Upper lobe of right lung (tissue), 1 donor: Measurements from ENCODE around the gene TENM4. TPM values are rescaled to one million over a fixed set of nuclear protein-coding genes. Genes with fewer than 3 reads are reported as not detected.
"Not testable (repeated sequence)": the region's sequence is repeated elsewhere in the genome, so short reads cannot be mapped to it uniquely, and the experiment has no call there.

Experiments
- ATAC-seq: fragments of 200-7000 bp; cut with Tn5 transposase; one replicate; pipeline ENCODE4 v1.9.1; 2020; ENCODE audit warnings: mild to moderate bottlenecking, moderate library complexity
- DNase-seq: peaks from one replicate; pipeline ENCODE4 v3.0.0-alpha.2; 2020
- H3K27ac ChIP-seq: fragments of 200-600 bp; one replicate; pipeline ENCODE4 v1.8.0; 2022
- H3K27me3 ChIP-seq: fragments of 200-600 bp; one replicate; pipeline ENCODE4 v1.8.0; 2022; ENCODE audit warnings: mild to moderate bottlenecking
- H3K36me3 ChIP-seq: fragments of 200-600 bp; one replicate; pipeline ENCODE4 v1.8.0; 2022
- H3K4me1 ChIP-seq: fragments of 200-600 bp; one replicate; pipeline ENCODE4 v1.8.0; 2022
- H3K4me3 ChIP-seq: fragments of 200-600 bp; one replicate; pipeline ENCODE4 v1.8.0; 2022; ENCODE audit warnings: mild to moderate bottlenecking
- H3K9me3 ChIP-seq: fragments of 200-600 bp; one replicate; pipeline ENCODE4 v1.8.0; 2022
- CTCF ChIP-seq: fragments of 200-600 bp; IDR thresholded peaks from one replicate; pipeline ENCODE4 v1.8.0; 2022; ENCODE audit warnings: antibody characterized with exemption
- intact Hi-C: fragments of 100-400 bp; cut with DNase I; formaldehyde crosslinking; loops from one replicate; pipeline ENCODE4 v1.11.0; 2022
- total RNA-seq: library from RNA; stranded (reverse); fragmentation: NEBNext Ultra II Directional; extraction: Animal tissue kit (Norgen Biotek cat#: 25700); gene quantifications from one replicate; pipeline ENCODE4 v1.2.1, GENCODE V29; 2021
- donor health status: DM: no; HTN: yes; CAD: no; lungs with severe emphysema.

TENM4 gene
- total RNA-seq, 1 donor from 2014 or later = 4.3 TPM

- ATAC-seq (no peak), DNase-seq (no peak)
- Histone ChIP-seq H3K9me3 (no peaks in the 10 kb centered on the region), H3K36me3 (no peaks in the 10 kb centered on the region), H3K4me3 (no peak overlapping the region), H3K27ac (no peak overlapping the region), H3K4me1 (no peaks in the 10 kb centered on the region), H3K27me3 (no peaks in the 10 kb centered on the region)
- TF ChIP-seq CTCF = no peak
- intact Hi-C loops = no loop called here
Observed at GRCh38 chr11:79227767-79228755, 212.8 kb downstream of the TENM4 start.

- ATAC-seq (no peak), DNase-seq (no peak)
- no peaks in the 10 kb centered on the region for H3K9me3 ChIP-seq
- no peak overlapping the region for H3K4me3 ChIP-seq
- no peak overlapping the region for H3K27ac ChIP-seq
- no peak for TF ChIP-seq CTCF
- no peaks in the 10 kb centered on the region for H3K4me1 ChIP-seq
- intact Hi-C loops = no loop called here
- no peaks in the 10 kb centered on the region for H3K27me3 ChIP-seq
- H3K36me3 ChIP-seq = no peaks in the 10 kb centered on the region
Observed at GRCh38 chr11:79227308-79227707, 213.5 kb downstream of the TENM4 start.

DNA sequence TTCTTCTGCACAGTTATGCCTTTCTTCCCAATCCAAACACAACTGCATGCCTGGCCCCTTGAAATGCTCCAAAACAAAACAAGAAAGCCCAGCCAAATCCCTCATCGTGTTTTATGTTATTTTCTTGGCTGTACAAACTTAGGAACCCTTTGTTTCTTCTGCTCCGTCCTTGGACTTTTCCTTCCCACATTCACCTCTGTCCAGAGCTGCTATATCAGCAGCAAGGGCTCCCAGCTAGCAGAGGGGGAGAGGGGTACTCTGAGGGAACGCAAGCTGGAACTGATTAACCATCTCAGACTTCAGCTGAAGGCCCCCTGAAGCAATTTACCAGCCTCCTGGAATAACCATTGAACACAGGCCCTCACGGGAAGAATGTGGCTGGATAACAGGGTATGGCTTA lies 214.7 kb downstream of the TENM4 start:
- Histone ChIP-seq H3K36me3 (no peaks in the 10 kb centered on the region), H3K27ac (no peak overlapping the region)

DNA sequence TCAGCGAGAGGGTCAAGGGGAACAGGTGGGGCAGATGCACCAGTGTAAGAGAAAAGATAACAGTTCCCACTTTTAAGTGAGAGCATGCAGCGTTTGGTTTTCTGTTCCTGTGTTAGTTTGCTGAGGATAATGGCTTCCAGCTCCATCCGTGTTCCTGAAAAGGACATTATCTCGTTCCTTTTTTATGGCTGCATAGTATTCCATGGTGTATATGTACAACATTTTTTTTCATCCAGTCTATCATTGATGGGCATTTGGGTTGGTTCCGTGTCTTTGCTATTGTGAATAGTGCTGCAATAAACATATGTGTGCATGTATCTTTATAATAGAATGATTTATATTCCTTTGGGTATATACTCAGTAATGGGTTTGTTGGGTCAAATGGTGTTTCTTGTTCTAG lies 218.7 kb downstream of the TENM4 start:
- H3K27me3 ChIP-seq, H3K36me3 ChIP-seq, DNase-seq, H3K4me1 ChIP-seq, H3K9me3 ChIP-seq, ATAC-seq, H3K27ac ChIP-seq, H3K4me3 ChIP-seq, intact Hi-C loops: not testable (repeated sequence)

More for the DNA sequence above, 214.7 kb downstream of the TENM4 start:
- no peak for TF ChIP-seq CTCF
- H3K4me1 ChIP-seq = no peaks in the 10 kb centered on the region
- H3K27me3 ChIP-seq = no peaks in the 10 kb centered on the region
- ATAC-seq (no peak), DNase-seq (no peak)
- no peaks in the 10 kb centered on the region for H3K9me3 ChIP-seq
- intact Hi-C loops = no loop called here
- no peak overlapping the region for H3K4me3 ChIP-seq

DNA sequence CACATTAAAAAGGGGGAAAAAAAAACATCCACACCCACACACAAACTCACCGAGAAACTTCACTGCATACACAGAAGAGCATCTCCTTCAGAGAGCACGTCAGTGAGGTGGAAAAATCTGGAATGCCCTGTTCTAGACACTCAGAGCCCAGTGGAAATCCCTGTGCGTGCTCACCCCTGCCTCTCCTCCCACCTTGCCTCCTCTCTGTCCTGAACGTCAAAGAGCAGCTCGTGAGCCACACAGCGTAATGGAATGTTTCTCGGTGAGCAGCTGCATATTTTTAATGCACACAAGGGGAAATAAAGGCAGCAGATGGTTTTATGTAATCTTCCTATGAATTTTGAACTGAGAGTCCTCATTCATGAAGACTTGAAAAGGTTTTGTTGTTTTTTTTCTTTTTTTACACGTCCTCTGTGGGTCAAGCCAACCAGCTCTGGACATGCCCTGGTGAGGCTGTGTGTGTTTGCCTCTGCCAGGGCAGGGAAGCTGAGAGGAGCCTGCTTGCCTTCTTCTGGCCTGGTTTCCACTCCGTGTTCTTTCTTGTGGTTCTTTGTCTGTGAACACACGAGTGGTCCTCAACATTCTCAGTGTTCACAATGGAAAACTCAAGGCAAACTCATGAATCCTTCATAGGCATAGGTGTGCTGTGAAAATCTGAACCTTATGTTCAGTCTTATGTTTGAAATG lies 219.2 kb downstream of the TENM4 start:
- DNase-seq = no peak
- ATAC-seq = no peak
- no peaks in the 10 kb centered on the region for H3K27me3 ChIP-seq
- no peaks in the 10 kb centered on the region for H3K9me3 ChIP-seq
- no peak overlapping the region for H3K27ac ChIP-seq
- no peak for TF ChIP-seq CTCF
- no peaks in the 10 kb centered on the region for H3K36me3 ChIP-seq
- no peak overlapping the region for H3K4me3 ChIP-seq
- H3K4me1 ChIP-seq = no peaks in the 10 kb centered on the region
- intact Hi-C loops = no loop called here

- Histone ChIP-seq H3K27me3 (no peaks in the 10 kb centered on the region), H3K4me1 (no peaks in the 10 kb centered on the region), H3K9me3 (no peaks in the 10 kb centered on the region), H3K4me3 (no peak overlapping the region), H3K36me3 (no peaks in the 10 kb centered on the region), H3K27ac (no peak overlapping the region)
- ATAC-seq (no peak), DNase-seq (no peak)
- intact Hi-C loops = no loop called here
- no peak for TF ChIP-seq CTCF
Observed at GRCh38 chr11:79220171-79220570, 220.7 kb downstream of the TENM4 start.
